Chondrocyte (in vitro differentiated cells): ENCODE data around the gene BPIFB2. TPM values are rescaled to one million over a fixed set of nuclear protein-coding genes. Genes with fewer than 3 reads are reported as not detected.

Experiments used
- DNase-seq: peaks from one replicate; pipeline ENCODE4 v3.0.0; 2021; ENCODE audit warnings: mixed read lengths, low spot score
- H3K27ac Mint-ChIP-seq: one replicate; pipeline ENCODE4 v1.8.0; 2021; ENCODE audit warnings: mild to moderate bottlenecking, moderate library complexity, mixed read lengths; ENCODE audit not compliant: unreplicated experiment
- H3K27me3 Mint-ChIP-seq: 2 replicates; pipeline ENCODE4 v1.8.0; 2021; ENCODE audit warnings: low read depth, mixed read lengths
- H3K36me3 Mint-ChIP-seq: 2 replicates; pipeline ENCODE4 v1.8.0; 2021; ENCODE audit warnings: low read depth, mixed read lengths
- H3K4me1 Mint-ChIP-seq: 2 replicates; pipeline ENCODE4 v1.8.0; 2021; ENCODE audit warnings: low read depth, mild to moderate bottlenecking, mixed read lengths
- H3K4me3 Mint-ChIP-seq: one replicate; pipeline ENCODE4 v1.8.0; 2021; ENCODE audit warnings: mild to moderate bottlenecking, moderate library complexity, mixed read lengths; ENCODE audit not compliant: unreplicated experiment
- H3K9me3 Mint-ChIP-seq: 2 replicates; pipeline ENCODE4 v1.8.0; 2021; ENCODE audit warnings: low read depth, mixed read lengths
- total RNA-seq: library from RNA; stranded (reverse); gene quantifications from 3 replicates; pipeline ENCODE4 v1.2.1, GENCODE V29; 2021
- TF ChIP-seq, protein P1 (sequence below): fragments of 200-600 bp; sonication (generic); IDR thresholded peaks from 2 replicates; pipeline ENCODE4 v1.5.0; 2021; ENCODE audit warnings: antibody characterized with exemption, mild to moderate bottlenecking, moderate library complexity

BPIFB2 gene
- total RNA-seq, 1 donor from 2014 or later, result not detected

DNA sequence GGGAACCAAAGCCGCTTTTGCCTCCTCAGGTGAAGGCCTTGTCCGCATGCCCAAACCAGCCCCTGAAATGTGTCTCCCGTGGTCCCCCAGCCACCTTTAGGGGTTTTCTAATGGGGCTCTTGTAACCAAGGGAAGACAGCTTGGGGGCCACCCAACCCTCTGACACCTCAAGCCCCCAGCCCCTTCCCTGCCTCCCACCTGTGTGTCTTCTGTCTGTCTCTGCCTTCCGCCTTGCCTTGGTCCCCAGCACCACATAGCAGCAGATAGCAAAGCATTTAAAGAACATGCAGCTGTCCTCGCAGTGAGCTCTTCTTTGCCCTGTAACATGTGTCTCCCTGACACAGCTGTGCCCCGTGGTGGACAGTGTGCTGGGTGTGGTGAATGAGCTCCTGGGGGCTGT is 55.8 kb downstream of the BPIFB2 start:
- H3K36me3 Mint-ChIP-seq, result no peaks in the 10 kb centered on the region
- H3K4me3 Mint-ChIP-seq, result no peak overlapping the region
- peaks cover 21% of the 10 kb centered on the region for H3K27me3 Mint-ChIP-seq
- no peaks in the 10 kb centered on the region for H3K4me1 Mint-ChIP-seq
- no peak for DNase-seq
- no peaks in the 10 kb centered on the region for H3K9me3 Mint-ChIP-seq
- TF ChIP-seq, protein P1, sequence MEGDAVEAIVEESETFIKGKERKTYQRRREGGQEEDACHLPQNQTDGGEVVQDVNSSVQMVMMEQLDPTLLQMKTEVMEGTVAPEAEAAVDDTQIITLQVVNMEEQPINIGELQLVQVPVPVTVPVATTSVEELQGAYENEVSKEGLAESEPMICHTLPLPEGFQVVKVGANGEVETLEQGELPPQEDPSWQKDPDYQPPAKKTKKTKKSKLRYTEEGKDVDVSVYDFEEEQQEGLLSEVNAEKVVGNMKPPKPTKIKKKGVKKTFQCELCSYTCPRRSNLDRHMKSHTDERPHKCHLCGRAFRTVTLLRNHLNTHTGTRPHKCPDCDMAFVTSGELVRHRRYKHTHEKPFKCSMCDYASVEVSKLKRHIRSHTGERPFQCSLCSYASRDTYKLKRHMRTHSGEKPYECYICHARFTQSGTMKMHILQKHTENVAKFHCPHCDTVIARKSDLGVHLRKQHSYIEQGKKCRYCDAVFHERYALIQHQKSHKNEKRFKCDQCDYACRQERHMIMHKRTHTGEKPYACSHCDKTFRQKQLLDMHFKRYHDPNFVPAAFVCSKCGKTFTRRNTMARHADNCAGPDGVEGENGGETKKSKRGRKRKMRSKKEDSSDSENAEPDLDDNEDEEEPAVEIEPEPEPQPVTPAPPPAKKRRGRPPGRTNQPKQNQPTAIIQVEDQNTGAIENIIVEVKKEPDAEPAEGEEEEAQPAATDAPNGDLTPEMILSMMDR, result no peak
- no peak overlapping the region for H3K27ac Mint-ChIP-seq

DNA sequence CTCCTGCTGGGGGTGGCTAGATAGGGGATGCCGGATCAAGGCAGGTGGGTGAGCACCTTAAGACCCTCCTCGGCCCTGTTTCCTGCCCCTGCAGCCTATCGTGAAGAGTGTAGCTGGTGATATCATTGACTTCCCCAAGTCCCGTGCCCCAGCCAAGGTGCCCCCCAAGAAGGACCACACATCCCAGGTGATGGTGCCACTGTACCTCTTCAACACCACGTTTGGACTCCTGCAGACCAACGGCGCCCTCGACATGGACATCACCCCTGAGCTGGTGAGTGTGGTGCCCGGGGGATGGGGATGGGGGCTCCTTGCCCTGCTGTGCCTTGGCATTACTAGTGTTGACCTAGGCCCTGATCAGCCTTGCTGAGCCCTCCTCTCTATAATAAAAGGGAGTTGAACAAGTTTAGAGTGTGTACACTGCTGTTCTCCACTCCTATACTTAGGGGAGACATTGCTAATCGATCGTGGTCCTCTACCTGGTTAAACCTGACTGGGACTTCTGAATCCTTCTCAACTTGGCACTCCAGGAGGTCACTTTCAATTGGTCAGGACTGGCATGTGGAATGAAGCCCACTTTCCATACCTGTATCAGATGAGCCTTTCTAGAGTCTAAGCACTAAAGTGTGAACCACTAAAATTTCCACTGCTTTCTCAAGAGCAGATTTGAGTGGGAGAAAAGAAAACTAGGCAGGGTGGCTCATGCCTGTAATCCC is 57.2 kb downstream of the BPIFB2 start:
- Mint-ChIP-seq H3K9me3 (no peaks in the 10 kb centered on the region), H3K27ac (no peak overlapping the region), H3K4me1 (no peaks in the 10 kb centered on the region), H3K4me3 (no peak overlapping the region), H3K36me3 (no peaks in the 10 kb centered on the region), H3K27me3 (peaks cover 25% of the 10 kb centered on the region)
- TF ChIP-seq, protein P1, result no peak
- DNase-seq, result peak; percentile 79

DNA sequence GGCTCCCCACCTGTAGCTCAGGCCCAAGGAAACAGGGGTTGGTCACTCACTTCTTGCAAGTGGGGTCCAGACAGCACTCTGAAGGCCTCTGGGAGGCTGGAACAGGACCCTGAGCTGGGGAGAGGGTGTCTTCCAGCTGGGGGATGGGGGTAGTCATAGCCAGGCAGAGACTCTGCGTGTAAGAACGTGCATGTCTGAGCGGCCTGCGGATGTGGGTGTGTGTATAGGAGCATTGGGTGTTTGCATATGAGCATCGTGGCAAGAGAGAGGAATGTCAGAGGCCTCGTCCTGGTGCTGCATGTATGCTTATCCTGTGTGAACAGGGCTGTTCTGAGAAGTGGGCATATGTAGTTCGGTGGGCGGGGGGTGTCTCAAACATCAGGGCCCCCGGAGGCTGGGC is 58.3 kb downstream of the BPIFB2 start:
- peak; percentile 75 for DNase-seq
- H3K36me3 Mint-ChIP-seq, result no peaks in the 10 kb centered on the region
- peaks cover 32% of the 10 kb centered on the region for H3K27me3 Mint-ChIP-seq
- TF ChIP-seq, protein P1, result no peak
- H3K27ac Mint-ChIP-seq, result no peak overlapping the region
- H3K9me3 Mint-ChIP-seq, result no peaks in the 10 kb centered on the region
- no peak overlapping the region for H3K4me3 Mint-ChIP-seq
- H3K4me1 Mint-ChIP-seq, result no peaks in the 10 kb centered on the region

DNA sequence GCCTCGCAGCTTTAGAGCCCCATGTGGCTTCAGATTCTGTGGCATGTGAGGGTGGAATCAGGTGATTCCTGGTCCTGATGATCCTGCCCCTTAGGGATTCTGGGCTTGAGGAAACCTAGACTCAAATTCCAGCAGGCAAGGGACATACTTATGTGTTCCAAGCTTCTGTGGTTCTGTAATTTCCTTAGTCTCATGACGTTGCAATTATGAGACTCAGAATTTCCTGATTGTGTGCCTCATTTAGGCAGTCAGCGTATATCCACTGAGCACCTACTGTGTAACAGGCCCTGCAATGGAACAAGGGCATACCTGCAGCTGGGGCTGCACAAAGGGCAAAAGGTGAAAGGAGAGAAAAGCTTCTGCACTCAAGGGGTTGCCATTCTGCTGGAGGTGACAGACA is 60.3 kb downstream of the BPIFB2 start:
- TF ChIP-seq, protein P1, result no peak
- H3K4me1 Mint-ChIP-seq, result no peaks in the 10 kb centered on the region
- DNase-seq, result no peak
- peaks cover 46% of the 10 kb centered on the region for H3K27me3 Mint-ChIP-seq
- no peaks in the 10 kb centered on the region for H3K9me3 Mint-ChIP-seq
- H3K36me3 Mint-ChIP-seq, result no peaks in the 10 kb centered on the region
- no peak overlapping the region for H3K27ac Mint-ChIP-seq
- no peak overlapping the region for H3K4me3 Mint-ChIP-seq

DNA sequence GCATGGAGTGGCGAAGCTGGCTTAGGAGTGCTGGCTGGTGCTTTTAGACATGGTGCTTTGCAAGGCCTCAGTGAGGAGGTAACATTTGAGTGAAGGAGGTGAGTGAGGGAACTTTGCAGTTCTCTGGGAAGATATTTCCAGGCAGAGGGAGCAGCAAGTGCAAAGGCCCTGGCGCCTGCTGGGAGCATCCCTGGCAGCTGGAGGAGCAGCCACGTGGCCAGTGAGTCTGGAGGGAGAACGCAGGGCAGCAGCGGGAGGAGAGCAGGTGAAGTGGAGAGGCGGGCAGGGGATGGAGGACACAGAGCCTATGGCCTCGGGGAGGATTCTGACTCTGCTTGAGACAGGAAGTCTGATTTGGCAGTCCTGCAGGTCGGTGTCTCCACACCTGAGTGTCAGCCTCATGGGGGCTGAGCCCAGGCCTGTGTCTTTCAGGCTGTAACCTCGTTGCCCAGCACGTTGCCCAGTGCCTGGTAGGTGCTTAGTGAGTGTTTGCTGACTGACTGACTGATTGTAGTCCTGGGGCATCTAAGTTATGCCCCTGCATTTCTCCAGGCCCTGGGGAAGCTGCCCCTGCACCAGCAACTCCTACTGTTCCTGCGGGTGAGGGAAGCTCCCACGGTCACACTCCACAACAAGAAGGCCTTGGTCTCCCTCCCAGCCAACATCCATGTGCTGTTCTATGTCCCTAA is 60.9 kb downstream of the BPIFB2 start:
- Mint-ChIP-seq H3K4me3 (no peak overlapping the region), H3K9me3 (no peaks in the 10 kb centered on the region), H3K27ac (no peak overlapping the region), H3K4me1 (no peaks in the 10 kb centered on the region), H3K27me3 (peaks cover 46% of the 10 kb centered on the region), H3K36me3 (no peaks in the 10 kb centered on the region)
- DNase-seq, result peak; percentile 54
- TF ChIP-seq, protein P1, result no peak
